Activated CD4-positive, CD25-positive, alpha-beta regulatory T cell (primary cell): ENCODE measurements around the gene ANKRD9.
"Not testable (repeated sequence)": the region's sequence is repeated elsewhere in the genome, so short reads cannot be mapped to it uniquely, and the experiment has no call there.

Experiments used
- DNase-seq, 4 experiments: peaks; one replicate each; lab custom pipeline; 2025; lab: John Stamatoyannopoulos, UW

Gene ANKRD9

GRCh38 chr14:102538602-102539543, 29.3 kb upstream of the ANKRD9 start:
- no peak for DNase-seq

GRCh38 chr14:102537981-102538601, 28.5 kb upstream of the ANKRD9 start:
- no peak for DNase-seq

GRCh38 chr14:102532204-102532658, 22.7 kb upstream of the ANKRD9 start:
- DNase-seq = no peak

- DNase-seq = no peak
Measured at GRCh38 chr14:102530828-102531478, 21.4 kb upstream of the ANKRD9 start.

- no peak for DNase-seq
Measured at GRCh38 chr14:102528431-102529170, 19.0 kb upstream of the ANKRD9 start.

GRCh38 chr14:102525929-102526497, 16.4 kb upstream of the ANKRD9 start:
- no peak for DNase-seq

- DNase-seq = no peak
Measured at GRCh38 chr14:102525219-102525928, 15.8 kb upstream of the ANKRD9 start.

GRCh38 chr14:102524451-102525218, 15.1 kb upstream of the ANKRD9 start:
- peak; percentile 77 to 97 (median 86) for DNase-seq

GRCh38 chr14:102523569-102524450, 14.2 kb upstream of the ANKRD9 start:
- no peak for DNase-seq

GRCh38 chr14:102523200-102523568, 13.6 kb upstream of the ANKRD9 start:
- DNase-seq = no peak

- not testable (repeated sequence) for DNase-seq
Measured at GRCh38 chr14:102519709-102520108, 10.1 kb upstream of the ANKRD9 start.

- DNase-seq = no peak
Measured at GRCh38 chr14:102518063-102518648, 8.6 kb upstream of the ANKRD9 start.

GRCh38 chr14:102517392-102518062, 8.0 kb upstream of the ANKRD9 start:
- no peak for DNase-seq

GRCh38 chr14:102516531-102517391, 7.2 kb upstream of the ANKRD9 start:
- DNase-seq = peak; percentile 26 to 43 (median 38)

GRCh38 chr14:102514987-102515733, 5.6 kb upstream of the ANKRD9 start:
- DNase-seq = no peak
